ENCODE measurements around the gene EPYC. TPM values are rescaled to one million over a fixed set of nuclear protein-coding genes. Genes with fewer than 3 reads are reported as not detected.

The EPYC gene
- total and polyA plus RNA-seq, 2 experiments from 2014 or later = not detected

DNA sequence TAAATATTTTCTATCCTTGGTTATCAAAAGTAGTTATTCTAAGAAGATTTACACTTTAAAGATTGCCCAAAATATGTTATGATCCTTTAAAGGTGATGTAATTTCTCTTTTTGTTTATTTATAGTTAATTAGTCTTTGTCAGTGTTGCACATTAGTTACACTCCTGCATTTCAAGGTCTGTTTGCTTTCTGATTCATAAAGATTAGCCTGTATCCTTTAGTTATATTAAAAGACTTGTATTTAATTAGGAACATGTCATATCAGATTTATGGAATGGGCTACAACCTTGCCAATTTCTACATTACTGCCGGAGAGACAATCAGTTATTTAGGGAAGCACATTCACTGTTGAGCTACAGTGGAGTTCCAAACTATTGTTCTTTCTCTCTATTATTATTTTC lies 3.5 kb downstream of the EPYC start:
- no peaks in the 10 kb centered on the region for H4K20me1 ChIP-seq (ENCODE audit: insufficient read depth)
- H3K9ac ChIP-seq = no peak overlapping the region
- no peak overlapping the region for H2AFZ ChIP-seq
- no peaks in the 10 kb centered on the region for H3K9me3 ChIP-seq (ENCODE audit: low read depth)
- no peaks in the 10 kb centered on the region for H3F3A ChIP-seq (ENCODE audit: insufficient read depth)
- H3K4me1 ChIP-seq (ENCODE audit: insufficient read depth) = no peaks in the 10 kb centered on the region
- H3K4me2 ChIP-seq (ENCODE audit: unreplicated experiment) = no peak overlapping the region
- H3K27ac ChIP-seq = no peak overlapping the region
- H3K4me3 ChIP-seq = no peak overlapping the region
- H3K36me3 ChIP-seq (ENCODE audit: low read depth) = no peaks in the 10 kb centered on the region
- H3K27me3 ChIP-seq (replicated peaks; ENCODE audit: insufficient read depth) = no peaks in the 10 kb centered on the region
- 94 to 95% methylated on average over 1 of the region's 1 CpG for WGBS, 2 experiments (ENCODE audit: low coverage in 1 of 2, low lambda C conversion rate in 2 of 2, missing lambda C conversion rate in 2 of 2)
- no peaks in the 10 kb centered on the region for H3K9me2 ChIP-seq (ENCODE audit: insufficient read depth)
- H3K79me2 ChIP-seq (ENCODE audit: insufficient read depth) = no peaks in the 10 kb centered on the region
- TF ChIP-seq EZH2 (IDR thresholded peaks at IDR 0.05; ENCODE audit: insufficient read depth, poor library complexity, severe bottlenecking) = no peak
- TF ChIP-seq EZH2phosphoT487 (IDR thresholded peaks at IDR 0.05; ENCODE audit: insufficient read depth, low read depth) = no peak
- DNase-seq = no peak
- in situ Hi-C loops (cut with MboI) = no loop called here

DNA sequence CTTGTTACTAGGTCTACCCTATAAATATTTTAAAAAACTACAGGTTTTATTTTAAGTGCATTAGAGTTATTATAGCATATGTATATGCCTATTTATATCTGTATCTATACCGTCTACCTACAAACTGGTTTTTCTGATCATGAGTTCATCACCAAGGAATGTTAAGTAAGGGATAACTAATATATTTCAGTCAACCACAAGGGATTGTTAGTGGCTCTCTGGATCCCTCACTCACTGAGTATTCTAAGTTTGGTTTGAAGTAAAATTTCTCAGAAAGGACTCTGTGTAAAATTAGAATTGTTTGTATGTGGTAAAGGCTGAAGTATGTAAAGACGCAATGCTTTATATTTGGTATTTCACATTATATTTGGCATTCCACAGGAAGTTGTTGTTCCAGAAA lies 4.8 kb downstream of the EPYC start:
- Histone ChIP-seq H3K9me2 (ENCODE audit: insufficient read depth) (no peaks in the 10 kb centered on the region), H3K9me3 (ENCODE audit: low read depth) (no peaks in the 10 kb centered on the region), H3K79me2 (ENCODE audit: insufficient read depth) (no peaks in the 10 kb centered on the region), H3K9ac (no peak overlapping the region), H3K4me2 (ENCODE audit: unreplicated experiment) (no peak overlapping the region), H3K4me1 (ENCODE audit: insufficient read depth) (no peaks in the 10 kb centered on the region), H3K27ac (no peak overlapping the region), H3F3A (ENCODE audit: insufficient read depth) (no peaks in the 10 kb centered on the region), H4K20me1 (ENCODE audit: insufficient read depth) (no peaks in the 10 kb centered on the region), H3K4me3 (no peak overlapping the region), H2AFZ (no peak overlapping the region), H3K36me3 (ENCODE audit: low read depth) (no peaks in the 10 kb centered on the region), H3K27me3 (replicated peaks; ENCODE audit: insufficient read depth) (no peaks in the 10 kb centered on the region)
- in situ Hi-C loops (cut with MboI) = no loop called here
- no peak for TF ChIP-seq EZH2phosphoT487 (IDR thresholded peaks at IDR 0.05; ENCODE audit: insufficient read depth, low read depth)
- TF ChIP-seq EZH2 (IDR thresholded peaks at IDR 0.05; ENCODE audit: insufficient read depth, poor library complexity, severe bottlenecking) = no peak
- 88 to 91% methylated on average over 2 of the region's 2 CpGs for WGBS, 2 experiments (ENCODE audit: low coverage in 1 of 2, low lambda C conversion rate in 2 of 2, missing lambda C conversion rate in 2 of 2)
- DNase-seq = no peak

- H3K9ac ChIP-seq = no peak overlapping the region
- H3F3A ChIP-seq (ENCODE audit: insufficient read depth) = no peaks in the 10 kb centered on the region
- H3K9me3 ChIP-seq (ENCODE audit: low read depth) = no peaks in the 10 kb centered on the region
- no peaks in the 10 kb centered on the region for H4K20me1 ChIP-seq (ENCODE audit: insufficient read depth)
- H3K4me1 ChIP-seq (ENCODE audit: insufficient read depth) = no peaks in the 10 kb centered on the region
- H3K27me3 ChIP-seq (replicated peaks; ENCODE audit: insufficient read depth) = no peaks in the 10 kb centered on the region
- H3K4me2 ChIP-seq (ENCODE audit: unreplicated experiment) = no peak overlapping the region
- no peak for TF ChIP-seq EZH2 (IDR thresholded peaks at IDR 0.05; ENCODE audit: insufficient read depth, poor library complexity, severe bottlenecking)
- TF ChIP-seq EZH2phosphoT487 (IDR thresholded peaks at IDR 0.05; ENCODE audit: insufficient read depth, low read depth) = no peak
- in situ Hi-C loops (cut with MboI) = no loop called here
- DNase-seq = peak; percentile 10
- H3K4me3 ChIP-seq = no peak overlapping the region
- no peak overlapping the region for H3K27ac ChIP-seq
- no peaks in the 10 kb centered on the region for H3K36me3 ChIP-seq (ENCODE audit: low read depth)
- no peak overlapping the region for H2AFZ ChIP-seq
- no peaks in the 10 kb centered on the region for H3K9me2 ChIP-seq (ENCODE audit: insufficient read depth)
- WGBS, 2 experiments (ENCODE audit: low coverage in 1 of 2, low lambda C conversion rate in 2 of 2, missing lambda C conversion rate in 2 of 2) = 81% methylated on average over 2 of the region's 2 CpGs
- no peaks in the 10 kb centered on the region for H3K79me2 ChIP-seq (ENCODE audit: insufficient read depth)
Measured at GRCh38 chr12:90999527-90999926, 5.2 kb downstream of the EPYC start.

DNA sequence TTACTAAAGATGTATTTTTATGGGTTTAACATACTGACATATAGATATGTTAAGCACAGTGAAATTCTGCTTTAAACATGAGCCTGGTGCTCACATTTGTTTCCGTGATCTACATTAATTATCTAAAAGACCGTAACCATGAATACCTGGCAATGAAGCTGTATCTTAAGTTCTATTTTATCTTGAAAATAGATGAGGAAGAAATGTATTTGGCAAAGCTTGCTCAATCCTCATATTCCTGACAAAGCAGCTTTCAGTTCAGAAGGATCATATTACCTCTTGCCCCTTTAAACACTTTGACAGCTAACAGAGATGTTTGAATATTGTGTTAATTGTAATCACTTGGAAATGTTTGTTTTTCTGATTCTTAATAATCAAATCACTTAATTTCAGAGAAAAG lies 9.8 kb downstream of the EPYC start:
- Histone ChIP-seq H3K79me2 (ENCODE audit: insufficient read depth) (no peaks in the 10 kb centered on the region), H3K9me3 (ENCODE audit: low read depth) (no peaks in the 10 kb centered on the region), H3K4me1 (ENCODE audit: insufficient read depth) (no peaks in the 10 kb centered on the region), H3K9ac (no peak overlapping the region), H2AFZ (peak overlapping the region; percentile 51), H3F3A (ENCODE audit: insufficient read depth) (no peaks in the 10 kb centered on the region), H3K36me3 (ENCODE audit: low read depth) (no peaks in the 10 kb centered on the region), H3K27me3 (replicated peaks; ENCODE audit: insufficient read depth) (no peaks in the 10 kb centered on the region), H3K27ac (no peak overlapping the region), H3K9me2 (ENCODE audit: insufficient read depth) (no peaks in the 10 kb centered on the region), H3K4me3 (no peak overlapping the region), H4K20me1 (ENCODE audit: insufficient read depth) (no peaks in the 10 kb centered on the region), H3K4me2 (ENCODE audit: unreplicated experiment) (peak overlapping the region; percentile 38)
- in situ Hi-C loops (cut with MboI) = no loop called here
- WGBS, 2 experiments (ENCODE audit: low coverage in 1 of 2, low lambda C conversion rate in 2 of 2, missing lambda C conversion rate in 2 of 2) = 27% methylated on average over 2 of the region's 2 CpGs
- no peak for TF ChIP-seq EZH2 (IDR thresholded peaks at IDR 0.05; ENCODE audit: insufficient read depth, poor library complexity, severe bottlenecking)
- no peak for TF ChIP-seq EZH2phosphoT487 (IDR thresholded peaks at IDR 0.05; ENCODE audit: insufficient read depth, low read depth)
- no peak for DNase-seq

DNA sequence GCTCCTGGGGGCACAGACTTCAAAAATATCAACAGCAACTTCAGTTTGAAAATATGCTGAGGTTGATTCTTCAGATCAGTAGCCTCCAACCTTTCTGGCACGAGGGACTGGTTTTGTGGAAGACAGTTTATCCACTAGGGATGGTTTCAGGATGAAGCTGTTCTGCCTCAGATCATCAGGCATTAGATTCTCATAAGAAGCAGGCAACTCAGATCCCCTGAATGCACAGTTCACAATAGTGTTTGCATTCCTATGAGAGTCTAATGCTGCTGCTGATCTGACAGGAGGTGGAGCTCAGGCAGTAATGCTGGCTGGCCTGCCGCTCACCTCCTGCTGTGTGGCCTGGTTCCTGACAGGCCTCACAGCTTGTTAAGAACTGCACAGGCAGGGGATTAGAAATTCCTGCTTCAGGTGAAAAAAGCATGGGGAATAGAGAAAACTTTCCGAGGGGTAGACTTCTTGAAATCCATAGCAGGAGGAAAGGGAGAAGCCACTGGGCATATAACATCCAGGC lies 12.8 kb downstream of the EPYC start:
- no peak overlapping the region for H3K27ac ChIP-seq
- no peak overlapping the region for H3K4me3 ChIP-seq
- DNase-seq = no peak
- no peak overlapping the region for H2AFZ ChIP-seq
- TF ChIP-seq EZH2phosphoT487 (IDR thresholded peaks at IDR 0.05; ENCODE audit: insufficient read depth, low read depth) (no peak), EZH2 (IDR thresholded peaks at IDR 0.05; ENCODE audit: insufficient read depth, poor library complexity, severe bottlenecking) (no peak)
- WGBS, 2 experiments (ENCODE audit: low coverage in 1 of 2, low lambda C conversion rate in 2 of 2, missing lambda C conversion rate in 2 of 2) = 84 to 87% methylated on average over 3 of the region's 3 CpGs
- H4K20me1 ChIP-seq (ENCODE audit: insufficient read depth) = no peaks in the 10 kb centered on the region
- H3K79me2 ChIP-seq (ENCODE audit: insufficient read depth) = no peaks in the 10 kb centered on the region
- H3F3A ChIP-seq (ENCODE audit: insufficient read depth) = no peaks in the 10 kb centered on the region
- H3K9me2 ChIP-seq (ENCODE audit: insufficient read depth) = no peaks in the 10 kb centered on the region
- no peaks in the 10 kb centered on the region for H3K27me3 ChIP-seq (replicated peaks; ENCODE audit: insufficient read depth)
- in situ Hi-C loops (cut with MboI) = no loop called here
- no peaks in the 10 kb centered on the region for H3K36me3 ChIP-seq (ENCODE audit: low read depth)
- no peak overlapping the region for H3K9ac ChIP-seq
- no peaks in the 10 kb centered on the region for H3K4me1 ChIP-seq (ENCODE audit: insufficient read depth)
- H3K4me2 ChIP-seq (ENCODE audit: unreplicated experiment) = no peak overlapping the region
- no peaks in the 10 kb centered on the region for H3K9me3 ChIP-seq (ENCODE audit: low read depth)

Measured in GM23248 (cell line).